Measurements from ENCODE around the gene PPP6R2. TPM values are rescaled to one million over a fixed set of nuclear protein-coding genes. Genes with fewer than 3 reads are reported as not detected.

PPP6R2 gene
- total RNA-seq, 1 experiment from 2014 or later, result 42.6 TPM

DNA sequence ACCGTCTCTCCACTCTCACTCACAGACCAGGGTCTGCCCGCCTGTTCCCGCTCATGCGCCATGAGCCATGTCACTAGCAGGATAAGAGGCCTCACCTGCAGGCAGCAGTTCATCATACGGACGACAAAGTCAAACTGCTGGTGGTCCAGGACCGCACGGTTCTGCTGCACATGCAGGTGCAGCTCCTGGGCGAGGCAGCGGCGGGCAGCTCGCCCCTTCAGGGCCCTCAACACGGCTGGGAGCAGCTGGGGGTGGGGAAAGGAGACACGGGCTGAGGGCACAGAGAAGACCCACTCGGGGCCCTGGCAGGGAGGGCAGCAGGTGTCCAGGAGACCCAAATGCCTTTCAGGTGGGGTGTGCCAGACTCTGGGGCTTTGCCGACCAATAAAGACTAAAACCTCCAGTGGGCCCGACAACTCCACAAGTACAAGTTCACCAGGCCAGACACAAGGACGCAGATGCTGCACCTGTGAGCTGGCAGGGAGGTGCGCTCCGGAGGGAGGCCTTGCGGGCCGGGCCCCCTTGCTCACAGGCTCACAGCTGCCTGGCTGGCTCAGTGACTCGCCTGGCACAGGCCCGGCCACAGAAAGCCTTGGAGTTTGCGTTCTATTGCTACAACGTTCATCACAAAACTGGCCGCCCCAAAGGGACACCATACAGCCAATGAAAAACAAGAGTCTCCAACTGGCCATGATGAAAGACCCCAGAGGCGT, 120.2 kb downstream of the PPP6R2 start:
- TF ChIP-seq CTCF (conservative IDR thresholded peaks at IDR 0.05), result no peak
- no peak overlapping the region for H3K14ac ChIP-seq (ENCODE audit: insufficient read depth, low read length)
- H3K4me1 ChIP-seq (ENCODE audit: insufficient read depth, low read length), result no peaks in the 10 kb centered on the region
- H2BK12ac ChIP-seq (ENCODE audit: insufficient read length, low read depth, low read length), result no peak overlapping the region
- H3K18ac ChIP-seq (ENCODE audit: insufficient read length, low read depth, low read length), result no peak overlapping the region
- no peaks in the 10 kb centered on the region for H3K27me3 ChIP-seq (ENCODE audit: insufficient read depth, low read length)
- no peaks in the 10 kb centered on the region for H3K79me2 ChIP-seq (ENCODE audit: insufficient read depth, low read length)
- DNase-seq, result no peak
- no CpG with 5 or more reads among the region's 28 CpGs for WGBS (ENCODE audit: extremely low coverage, insufficient read length, low lambda C conversion rate)
- no peaks in the 10 kb centered on the region for H3K27me3 Mint-ChIP-seq (ENCODE audit: low read depth)
- peak overlapping the region in 1 of 3 experiments; percentile 23; a peak in 1 of 7 replicates for H3K27ac Mint-ChIP-seq
- H3K4me2 ChIP-seq (ENCODE audit: insufficient read depth, insufficient read length, low read length), result no peak overlapping the region
- no peak overlapping the region for H2BK5ac ChIP-seq (ENCODE audit: insufficient read length, low read length)
- no peak overlapping the region for H4K8ac ChIP-seq (replicated peaks; ENCODE audit: insufficient read length, low read depth, low read length)
- H3K4ac ChIP-seq (ENCODE audit: low read depth, low read length), result no peak overlapping the region
- H4K20me1 ChIP-seq (ENCODE audit: control insufficient read depth, insufficient read depth, insufficient read length), result no peaks in the 10 kb centered on the region
- H2BK20ac ChIP-seq (ENCODE audit: low read depth, low read length, poor library complexity, severe bottlenecking), result no peak overlapping the region
- no peak overlapping the region for H3K56ac ChIP-seq (ENCODE audit: insufficient read length, low read depth, low read length)
- H3K4me3 Mint-ChIP-seq, result no peak overlapping the region
- H3K27ac ChIP-seq (ENCODE audit: insufficient read length, low read depth, low read length), result no peak overlapping the region
- H3K4me1 Mint-ChIP-seq, result no peaks in the 10 kb centered on the region
- no peaks in the 10 kb centered on the region for H3K9me3 ChIP-seq (ENCODE audit: control insufficient read depth, low read depth, low read length)
- H4K5ac ChIP-seq (ENCODE audit: insufficient read length, low read depth, low read length), result no peak overlapping the region
- H3K36me3 Mint-ChIP-seq (ENCODE audit: insufficient read depth in 1 of 3, low read depth in 3 of 3), result peaks cover 26 to 85% (median 76%) of the 10 kb centered on the region in 3 experiments
- H3K79me1 ChIP-seq (ENCODE audit: insufficient read depth, low read depth, low read length, poor library complexity, severe bottlenecking), result no peaks in the 10 kb centered on the region
- H3K23ac ChIP-seq (ENCODE audit: insufficient read length, low read depth, low read length), result no peak overlapping the region
- no peaks in the 10 kb centered on the region for H3K9me3 Mint-ChIP-seq
- H2AK5ac ChIP-seq (ENCODE audit: insufficient read length, low read length), result no peak overlapping the region
- no peaks in the 10 kb centered on the region for H3K23me2 ChIP-seq (ENCODE audit: insufficient read length, low read depth, low read length, poor library complexity, severe bottlenecking)
- H3T11ph ChIP-seq (ENCODE audit: low read length), result no peak overlapping the region
- H4K91ac ChIP-seq (ENCODE audit: insufficient read length, low read depth, low read length), result no peak overlapping the region
- no peak overlapping the region for H3K9ac ChIP-seq (ENCODE audit: extremely low read depth, insufficient read length, low read length)
- H2AFZ ChIP-seq (ENCODE audit: low read length), result no peak overlapping the region
- no peak overlapping the region for H2BK120ac ChIP-seq (ENCODE audit: low read depth, low read length, poor library complexity, severe bottlenecking)
- H2BK15ac ChIP-seq (ENCODE audit: low read depth, low read length), result no peak overlapping the region

Measured in H9 (cell line).